Activated T-helper 9 cell treated with anti-CD3 and anti-CD28 coated beads, Interleukin-2, amount 50 U/mL, for 16 hours (primary cell): Measurements from ENCODE around the gene GDPD5.
A peak's percentile ranks its signal among the peaks of the same experiment; 100 is the strongest.

Experiments used
- DNase-seq: peaks from one replicate; pipeline ENCODE4 v3.0.0-alpha.2; 2020; ENCODE audit warnings: low read depth

GDPD5 gene

GRCh38 chr11:75442161-75442885 is 83.4 kb downstream of the GDPD5 start:
- DNase-seq, result no peak

GRCh38 chr11:75441804-75442132 is 84.0 kb downstream of the GDPD5 start:
- DNase-seq, result no peak

- DNase-seq, result no peak
Measured at GRCh38 chr11:75440960-75441803, 84.6 kb downstream of the GDPD5 start.

- DNase-seq, result no peak
Measured at GRCh38 chr11:75439495-75440120, 86.1 kb downstream of the GDPD5 start.

- DNase-seq, result no peak
Measured at GRCh38 chr11:75439026-75439425, 86.7 kb downstream of the GDPD5 start.

GRCh38 chr11:75437966-75438659 is 87.6 kb downstream of the GDPD5 start:
- no peak for DNase-seq

- DNase-seq, result no peak
Measured at GRCh38 chr11:75436806-75437205, 88.9 kb downstream of the GDPD5 start.

GRCh38 chr11:75435571-75435925 is 90.2 kb downstream of the GDPD5 start:
- no peak for DNase-seq

- DNase-seq, result no peak
Measured at GRCh38 chr11:75434886-75435570, 90.7 kb downstream of the GDPD5 start.

GRCh38 chr11:75434051-75434450 is 91.7 kb downstream of the GDPD5 start:
- DNase-seq, result no peak

GRCh38 chr11:75433443-75433842 is 92.3 kb downstream of the GDPD5 start:
- DNase-seq, result no peak

- DNase-seq, result no peak
Measured at GRCh38 chr11:75432911-75433321, 92.8 kb downstream of the GDPD5 start, which contains the start of gene KLHL35. TSS of gene KLHL35 (minus strand) at chr11:75433203. CDS start at chr11:75430629, 2,574 bp downstream.

- no peak for DNase-seq
Measured at GRCh38 chr11:75431533-75432525, 93.9 kb downstream of the GDPD5 start.

GRCh38 chr11:75430714-75431532 is 94.8 kb downstream of the GDPD5 start:
- no peak for DNase-seq

GRCh38 chr11:75429902-75430713 is 95.6 kb downstream of the GDPD5 start:
- DNase-seq, result peak; percentile 49

GRCh38 chr11:75429641-75429901 is 96.2 kb downstream of the GDPD5 start:
- no peak for DNase-seq

GRCh38 chr11:75428989-75429640 is 96.6 kb downstream of the GDPD5 start:
- DNase-seq, result no peak

GRCh38 chr11:75428281-75428724 is 97.4 kb downstream of the GDPD5 start:
- DNase-seq, result peak; percentile 38
